ENCODE measurements around the gene GRK3. TPM values are rescaled to one million over a fixed set of nuclear protein-coding genes. Genes with fewer than 3 reads are reported as not detected.
A peak's percentile ranks its signal among the peaks of the same experiment; 100 is the strongest.

The GRK3 gene
- total RNA-seq, 1 experiment from 2014 or later = 2.0 TPM

- H3K4me3 ChIP-seq (ENCODE audit: low read depth, low read length, poor library complexity, severe bottlenecking) = no peak overlapping the region
- intact Hi-C loops (cut with micrococcal nuclease; ENCODE audit: unreplicated experiment) = loop anchor here (1.0 to 10.0 kb wide), 2 partner anchors 239 to 336 kb away; no protein-coding TSS in a partner anchor
- H3K36me3 ChIP-seq (ENCODE audit: insufficient read depth, low read length, poor library complexity, severe bottlenecking) = no peaks in the 10 kb centered on the region
- H3K4me1 ChIP-seq (ENCODE audit: insufficient read depth, low read length, poor library complexity, severe bottlenecking) = peaks cover 13% of the 10 kb centered on the region
- no peak for TF ChIP-seq CTCF (conservative IDR thresholded peaks at IDR 0.05; ENCODE audit: low read depth, low read length)
- TF ChIP-seq EZH2 (IDR thresholded peaks at IDR 0.05; ENCODE audit: borderline replicate concordance, low read depth, low read length, poor library complexity, severe bottlenecking) = no peak
- ChIA-PET POLR2A (ENCODE audit: low non-redundant PET) (no interaction called here), CTCF (interaction anchor here (1.9 kb wide), 1 partner anchor 239 kb away, joined by 7 read pairs; no protein-coding TSS in a partner anchor)
- H3K27ac ChIP-seq (ENCODE audit: low read depth, low read length, poor library complexity, severe bottlenecking) = no peak overlapping the region
- DNase-seq (ENCODE audit: low spot score) = peak; percentile 18
- BruUV-seq (replicated peaks) = no TSS peak
- H3K27me3 ChIP-seq (replicated peaks; ENCODE audit: insufficient read depth, low read depth, low read length, poor library complexity) = no peaks in the 10 kb centered on the region
- no peaks in the 10 kb centered on the region for H3K9me3 ChIP-seq (ENCODE audit: low read depth, low read length, poor library complexity, severe bottlenecking)
These were observed 136.7 kb downstream of the GRK3 start for GRCh38 chr22:25701056-25701780.

GRCh38 chr22:25702040-25702439 is 137.6 kb downstream of the GRK3 start:
- DNase-seq (ENCODE audit: low spot score) = peak; percentile 37
- H3K27me3 ChIP-seq (replicated peaks; ENCODE audit: insufficient read depth, low read depth, low read length, poor library complexity) = no peaks in the 10 kb centered on the region
- no TSS peak for BruUV-seq (replicated peaks)
- H3K9me3 ChIP-seq (ENCODE audit: low read depth, low read length, poor library complexity, severe bottlenecking) = no peaks in the 10 kb centered on the region
- H3K4me1 ChIP-seq (ENCODE audit: insufficient read depth, low read length, poor library complexity, severe bottlenecking) = peaks cover 13% of the 10 kb centered on the region
- ChIA-PET CTCF (interaction anchor here (0.5 to 1.9 kb wide), 2 partner anchors 158 to 239 kb away, joined by 7 read pairs; no protein-coding TSS in a partner anchor), POLR2A (ENCODE audit: low non-redundant PET) (no interaction called here)
- intact Hi-C loops (cut with micrococcal nuclease; ENCODE audit: unreplicated experiment) = loop anchor here (10.0 kb wide), 1 partner anchor 337 kb away; no protein-coding TSS in a partner anchor
- no peak overlapping the region for H3K4me3 ChIP-seq (ENCODE audit: low read depth, low read length, poor library complexity, severe bottlenecking)
- H3K36me3 ChIP-seq (ENCODE audit: insufficient read depth, low read length, poor library complexity, severe bottlenecking) = no peaks in the 10 kb centered on the region
- H3K27ac ChIP-seq (ENCODE audit: low read depth, low read length, poor library complexity, severe bottlenecking) = no peak overlapping the region
- TF ChIP-seq CTCF (conservative IDR thresholded peaks at IDR 0.05; ENCODE audit: low read depth, low read length) (peak; percentile 58), EZH2 (IDR thresholded peaks at IDR 0.05; ENCODE audit: borderline replicate concordance, low read depth, low read length, poor library complexity, severe bottlenecking) (no peak)

- Histone ChIP-seq H3K36me3 (ENCODE audit: insufficient read depth, low read length, poor library complexity, severe bottlenecking) (no peaks in the 10 kb centered on the region), H3K9me3 (ENCODE audit: low read depth, low read length, poor library complexity, severe bottlenecking) (no peaks in the 10 kb centered on the region), H3K27me3 (replicated peaks; ENCODE audit: insufficient read depth, low read depth, low read length, poor library complexity) (no peaks in the 10 kb centered on the region), H3K4me3 (ENCODE audit: low read depth, low read length, poor library complexity, severe bottlenecking) (no peak overlapping the region), H3K27ac (ENCODE audit: low read depth, low read length, poor library complexity, severe bottlenecking) (no peak overlapping the region), H3K4me1 (ENCODE audit: insufficient read depth, low read length, poor library complexity, severe bottlenecking) (peaks cover 13% of the 10 kb centered on the region)
- TF ChIP-seq CTCF (conservative IDR thresholded peaks at IDR 0.05; ENCODE audit: low read depth, low read length) (no peak), EZH2 (IDR thresholded peaks at IDR 0.05; ENCODE audit: borderline replicate concordance, low read depth, low read length, poor library complexity, severe bottlenecking) (no peak)
- ChIA-PET CTCF (interaction anchor here (0.5 to 1.9 kb wide), 2 partner anchors 159 to 240 kb away, joined by 7 read pairs; no protein-coding TSS in a partner anchor), POLR2A (ENCODE audit: low non-redundant PET) (no interaction called here)
- intact Hi-C loops (cut with micrococcal nuclease; ENCODE audit: unreplicated experiment) = loop anchor here (10.0 kb wide), 1 partner anchor 338 kb away; no protein-coding TSS in a partner anchor
- no TSS peak for BruUV-seq (replicated peaks)
- DNase-seq (ENCODE audit: low spot score) = no peak
These were observed 138.2 kb downstream of the GRK3 start for GRCh38 chr22:25702571-25703167.

Measured in A673 (cell line).